Stomach (tissue), 9 donors: ENCODE data around the gene HSPA4. TPM values are rescaled to one million over a fixed set of nuclear protein-coding genes. Genes with fewer than 3 reads are reported as not detected.
"Not testable (repeated sequence)": the region's sequence is repeated elsewhere in the genome, so short reads cannot be mapped to it uniquely, and the experiment has no call there.

Experiments
- DNase-seq, 2 donors: peaks; one replicate each; pipeline versions ENCODE4 v3.0.0 to v3.0.0-alpha.2; 2013 to 2019
- H3K27ac ChIP-seq, 5 donors: fragments of 200-600 bp in 4 of 5; sonication (generic) in 4 of 5; one replicate each; pipeline ENCODE4 v1.5.1; 2013 to 2019; ENCODE audit warnings: mild to moderate bottlenecking in 1 of 5, moderate library complexity in 1 of 5
- H3K27me3 ChIP-seq, 3 donors: fragments of 200-600 bp; sonication (generic); one replicate each; pipeline ENCODE4 v1.5.1; 2017 to 2019; ENCODE audit warnings: mixed run types in 1 of 3
- H3K36me3 ChIP-seq, 4 donors: fragments of 200-600 bp; sonication (generic); 1 replicate in 3 of 4; 2 replicates in 1 of 4; pipeline ENCODE4 v1.5.1; 2016 to 2019
- H3K4me1 ChIP-seq, 4 donors: fragments of 200-600 bp; sonication (generic); one replicate each; pipeline ENCODE4 v1.5.1; 2016 to 2019
- H3K4me3 ChIP-seq, 4 donors: fragments of 200-600 bp; sonication (generic) in 3 of 4; one replicate each; pipeline ENCODE4 v1.5.1; 2016 to 2019; ENCODE audit warnings: mild to moderate bottlenecking in 1 of 4
- H3K9me3 ChIP-seq, 4 donors: fragments of 200-600 bp; sonication (generic); one replicate each; pipeline ENCODE4 v1.5.1; 2016 to 2019
- EP300 ChIP-seq: sonication (generic); formaldehyde crosslinking; IDR thresholded peaks from one replicate; pipeline ENCODE4 v1.6.1; 2017; ENCODE audit warnings: antibody characterized with exemption
- POLR2A ChIP-seq, 4 donors: fragments of 450-650 bp; IDR thresholded peaks; one replicate each; pipeline ENCODE4 v1.6.1; 2016; ENCODE audit warnings: antibody characterized with exemption in 4 of 4, control low read depth in 2 of 4, mild to moderate bottlenecking in 1 of 4, moderate library complexity in 1 of 4
- POLR2AphosphoS5 ChIP-seq, 3 donors: sonication (generic); formaldehyde crosslinking; IDR thresholded peaks; one replicate each; pipeline ENCODE4 v1.6.1; 2016; ENCODE audit warnings: antibody characterized with exemption in 3 of 3
- WGBS, 5 donors: extraction: QIAGEN DNeasy Blood & Tissue Kit in 3 of 5; methylation state at CpG; one replicate each; pipeline versions ENCODE4 v1.1.5 to v1.1.7; 2013 to 2018; 5-methylcytosine and 5-hydroxymethylcytosine counted together
- intact Hi-C: fragments of 100-400 bp; cut with DNase I; formaldehyde crosslinking; loops from one replicate; pipeline ENCODE4 v1.15.1; 2023; ENCODE audit warnings: low total_unique reads
- polyA plus RNA-seq, 3 donors: library from polyadenylated mRNA; stranded (reverse); fragments of 200-250 nt; gene quantifications; one replicate each; pipeline ENCODE4 v1.2.3, GENCODE V29; 2013
- total RNA-seq, 5 donors: library from RNA; depleted of rRNA; stranded (reverse); fragments of >200 nt; gene quantifications; one replicate each; pipeline versions ENCODE4 v1.1.0 to v1.2.3, GENCODE V29; 2014 to 2016
- TF ChIP-seq, protein P1 (sequence below), 7 experiments: fragments of 450-650 bp in 4 of 7; fragments of 200-600 bp in 3 of 7; sonication (generic) in 3 of 7; IDR thresholded peaks; one replicate each; pipeline ENCODE4 v1.5.1; 2016 to 2019; ENCODE audit warnings: antibody characterized with exemption in 7 of 7, control low read depth in 2 of 7, mild to moderate bottlenecking in 1 of 7
- donor health status: healthy with polysubstance abuse.
- donor health status: Bipolar disorder and iron deficiency.
- donor health status: healthy.

The HSPA4 gene
- total and polyA plus RNA-seq, 8 donors: 21.6 to 79.1 (median 37.2) TPM

GRCh38 chr5:133035224-133035623, 16.6 kb upstream of the HSPA4 start:
- no peaks in the 10 kb centered on the region for H3K27me3 ChIP-seq
- no peaks in the 10 kb centered on the region for H3K36me3 ChIP-seq
- no peak for DNase-seq
- no peak overlapping the region for H3K27ac ChIP-seq
- intact Hi-C loops: no loop called here
- H3K9me3 ChIP-seq: no peaks in the 10 kb centered on the region
- TF ChIP-seq POLR2A (IDR thresholded peaks at IDR 0.05) (no peak), POLR2AphosphoS5 (IDR thresholded peaks at IDR 0.05) (no peak), EP300 (no peak)
- TF ChIP-seq, protein P1, sequence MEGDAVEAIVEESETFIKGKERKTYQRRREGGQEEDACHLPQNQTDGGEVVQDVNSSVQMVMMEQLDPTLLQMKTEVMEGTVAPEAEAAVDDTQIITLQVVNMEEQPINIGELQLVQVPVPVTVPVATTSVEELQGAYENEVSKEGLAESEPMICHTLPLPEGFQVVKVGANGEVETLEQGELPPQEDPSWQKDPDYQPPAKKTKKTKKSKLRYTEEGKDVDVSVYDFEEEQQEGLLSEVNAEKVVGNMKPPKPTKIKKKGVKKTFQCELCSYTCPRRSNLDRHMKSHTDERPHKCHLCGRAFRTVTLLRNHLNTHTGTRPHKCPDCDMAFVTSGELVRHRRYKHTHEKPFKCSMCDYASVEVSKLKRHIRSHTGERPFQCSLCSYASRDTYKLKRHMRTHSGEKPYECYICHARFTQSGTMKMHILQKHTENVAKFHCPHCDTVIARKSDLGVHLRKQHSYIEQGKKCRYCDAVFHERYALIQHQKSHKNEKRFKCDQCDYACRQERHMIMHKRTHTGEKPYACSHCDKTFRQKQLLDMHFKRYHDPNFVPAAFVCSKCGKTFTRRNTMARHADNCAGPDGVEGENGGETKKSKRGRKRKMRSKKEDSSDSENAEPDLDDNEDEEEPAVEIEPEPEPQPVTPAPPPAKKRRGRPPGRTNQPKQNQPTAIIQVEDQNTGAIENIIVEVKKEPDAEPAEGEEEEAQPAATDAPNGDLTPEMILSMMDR (IDR thresholded peaks at IDR 0.05): no peak
- H3K4me3 ChIP-seq: no peak overlapping the region
- 38 to 87% (median 69%) methylated on average over 2 of the region's 2 CpGs for WGBS, 5 donors
- H3K4me1 ChIP-seq: peaks cover 0 to 13% (median 0%) of the 10 kb centered on the region in 4 donors

DNA sequence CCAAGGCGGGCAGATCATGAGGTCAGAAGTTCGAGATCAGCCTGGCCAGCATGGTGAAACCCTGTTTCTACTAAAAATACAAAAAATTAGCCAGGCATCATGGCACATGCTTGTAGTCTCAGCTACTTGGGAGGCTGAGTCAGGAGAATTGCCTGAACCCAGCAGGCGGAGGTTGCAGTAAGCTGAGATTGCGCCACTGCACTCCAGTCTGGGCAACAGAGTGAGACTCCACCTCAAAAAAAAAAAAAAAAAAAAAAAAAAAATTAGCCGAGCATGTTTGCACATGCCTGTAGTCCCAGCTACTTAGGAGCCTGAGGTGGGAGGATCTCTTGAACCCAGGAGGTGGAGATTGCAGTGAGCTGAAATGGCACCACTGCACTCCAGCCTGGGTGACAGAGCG, 15.1 kb upstream of the HSPA4 start:
- 75 to 88% (median 84%) methylated on average over 6 of the region's 6 CpGs for WGBS, 5 donors

DNA sequence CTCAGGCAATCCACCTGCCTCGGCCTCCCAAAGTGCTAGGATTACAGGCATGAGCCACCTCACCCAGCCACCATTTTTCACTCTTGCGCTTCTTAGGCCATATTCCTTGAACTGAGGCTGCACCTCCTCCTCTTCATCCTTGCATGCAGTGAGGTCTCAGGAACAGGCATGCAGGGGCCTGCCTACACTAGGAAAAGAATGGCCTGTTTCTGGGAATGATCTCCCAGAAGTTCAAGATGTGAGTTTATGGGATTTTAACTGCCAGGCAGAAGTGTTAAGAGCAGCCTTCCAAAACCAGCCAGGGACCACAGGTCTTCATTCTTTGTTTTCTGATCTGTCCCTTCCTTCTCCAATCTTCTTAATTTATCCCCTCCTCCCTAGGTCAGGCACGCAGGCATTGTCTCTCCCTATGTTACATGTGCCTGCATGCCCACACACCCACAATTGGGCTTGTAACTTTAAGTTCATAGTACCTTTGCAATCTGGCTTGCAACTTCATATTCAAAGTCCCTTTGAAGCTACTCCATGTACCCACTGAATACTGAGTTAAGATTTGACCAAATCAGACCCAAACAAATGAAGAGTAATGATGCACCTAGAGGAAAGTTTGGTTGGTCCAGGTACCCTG, 10.5 kb upstream of the HSPA4 start:
- Histone ChIP-seq H3K27ac (no peak overlapping the region), H3K4me1 (no peaks in the 10 kb centered on the region), H3K27me3 (no peaks in the 10 kb centered on the region), H3K9me3 (no peaks in the 10 kb centered on the region), H3K36me3 (no peaks in the 10 kb centered on the region), H3K4me3 (no peak overlapping the region)
- intact Hi-C loops: no loop called here
- DNase-seq: no peak
- 82 to 94% (median 89%) methylated on average over 3 of the region's 3 CpGs for WGBS, 5 donors
- TF ChIP-seq, protein P1 (IDR thresholded peaks at IDR 0.05): no peak
- TF ChIP-seq POLR2A (IDR thresholded peaks at IDR 0.05) (no peak), POLR2AphosphoS5 (IDR thresholded peaks at IDR 0.05) (no peak), EP300 (no peak)

More for the DNA sequence above, 15.1 kb upstream of the HSPA4 start:
- peaks cover 0 to 13% (median 0%) of the 10 kb centered on the region in 4 donors for H3K4me1 ChIP-seq
- H3K36me3 ChIP-seq, H3K27ac ChIP-seq, H3K27me3 ChIP-seq, H3K4me3 ChIP-seq, intact Hi-C loops, H3K9me3 ChIP-seq, DNase-seq: not testable (repeated sequence)

DNA sequence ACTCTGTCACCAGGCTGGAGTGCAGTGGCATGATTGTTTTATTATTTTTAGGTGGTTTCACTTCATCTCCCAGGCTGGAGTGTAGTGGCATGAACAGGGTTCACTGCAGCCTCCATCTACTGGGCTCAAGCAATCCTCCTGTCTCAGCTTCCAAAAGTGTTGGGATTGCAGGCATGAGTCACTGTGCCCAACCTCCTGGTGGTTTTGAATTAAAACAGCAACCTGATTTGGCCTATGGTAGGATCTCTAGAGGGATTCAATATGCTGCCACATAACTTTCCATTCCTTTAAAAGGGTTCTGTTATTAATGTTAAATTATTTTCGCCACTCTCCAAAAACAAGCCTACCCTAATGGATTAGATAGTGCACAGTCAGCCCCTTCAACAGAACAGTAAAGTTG, 9.9 kb upstream of the HSPA4 start:
- H3K4me3 ChIP-seq: no peak overlapping the region
- no peak for TF ChIP-seq POLR2A (IDR thresholded peaks at IDR 0.05)
- TF ChIP-seq POLR2AphosphoS5 (IDR thresholded peaks at IDR 0.05): no peak
- TF ChIP-seq EP300: no peak
- TF ChIP-seq, protein P1 (IDR thresholded peaks at IDR 0.05): no peak
- no peaks in the 10 kb centered on the region for H3K27me3 ChIP-seq
- no peaks in the 10 kb centered on the region for H3K4me1 ChIP-seq
- 86 to 93% (median 89%) methylated on average over 1 of the region's 1 CpG for WGBS, 5 donors
- intact Hi-C loops: no loop called here
- no peaks in the 10 kb centered on the region for H3K36me3 ChIP-seq
- H3K9me3 ChIP-seq: no peaks in the 10 kb centered on the region
- no peak overlapping the region for H3K27ac ChIP-seq
- DNase-seq: no peak

DNA sequence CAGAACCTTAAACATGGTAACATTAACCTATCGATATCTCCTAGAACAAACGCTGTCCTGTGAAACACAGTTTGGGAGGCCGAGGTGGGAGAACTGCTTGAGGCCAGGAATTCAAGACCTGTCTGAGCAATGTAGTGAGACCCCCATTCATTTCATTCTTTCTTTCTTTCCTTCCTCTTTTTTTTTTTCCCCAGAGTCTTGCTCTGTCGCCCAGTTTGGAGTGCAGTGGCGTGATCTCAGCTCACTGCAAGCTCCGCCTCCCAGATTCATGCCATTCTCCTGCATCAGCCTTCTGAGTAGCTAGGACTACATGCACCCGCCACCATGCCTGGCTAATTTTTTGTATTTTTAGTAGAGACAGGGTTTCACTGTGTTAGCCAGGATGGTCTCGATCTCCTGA, 5.3 kb upstream of the HSPA4 start:
- H3K4me3 ChIP-seq, H3K27me3 ChIP-seq, H3K36me3 ChIP-seq, intact Hi-C loops, H3K27ac ChIP-seq, H3K9me3 ChIP-seq, DNase-seq: not testable (repeated sequence)
- WGBS, 5 donors: 84 to 95% (median 93%) methylated on average over 8 of the region's 8 CpGs
- peaks cover 10 to 30% (median 21%) of the 10 kb centered on the region in 4 donors for H3K4me1 ChIP-seq
